Measurements from ENCODE around the gene SLC25A45. TPM values are rescaled to one million over a fixed set of nuclear protein-coding genes. Genes with fewer than 3 reads are reported as not detected.

Gene SLC25A45
- total RNA-seq, result 10 to 100 TPM in 1 of 9 donors, 1 to 10 TPM in 8; 3.8 to 11.6 (median 6.6) TPM
- polyA plus RNA-seq, result 1 to 10 TPM; 3.8 to 6.6 TPM
- long read RNA-seq, donor 1, partial matches to known transcripts, result 1 of 3 reads
- long read RNA-seq, donor 1, other reads (novel, unspliced or antisense), result 1 of 3 reads
- long read RNA-seq, donor 2, partial matches to known transcripts, result 1 of 6 reads
- long read RNA-seq, donor 2, other reads (novel, unspliced or antisense), result 5 of 6 reads
- long read RNA-seq, donor 3, partial matches to known transcripts, result 0 of 1 reads
- long read RNA-seq, donor 3, other reads (novel, unspliced or antisense), result 1 of 1 reads

GRCh38 chr11:65382033-65382803, at the start of gene SLC25A45:
Gene SLC25A45, minus strand, starts transcription at chr11:65382646. Its CDS starts 695 bp downstream, at chr11:65381951.
- ATAC-seq, result peak; percentile 90 to 95 (median 92)
- no peaks in the 10 kb centered on the region for H3K27me3 ChIP-seq
- peak in 1 of 2 donors; percentile 80 for TF ChIP-seq POLR2A (IDR thresholded peaks at IDR 0.05)
- peak; percentile 80 to 97 (median 85) for TF ChIP-seq CTCF (IDR thresholded peaks at IDR 0.05)
- intact Hi-C loops (cut with DNase I), result loop anchor here in 7 of 10 donors (1.0 to 5.0 kb wide), 8 partner anchors 35 to 130 kb away; no protein-coding TSS in a partner anchor
- H3K36me3 ChIP-seq, result no peaks in the 10 kb centered on the region
- peak within 1 kb of the TSS; percentile 90 to 99 (median 96) for H3K27ac ChIP-seq
- peak within 1 kb of the TSS; percentile 6 to 59 (median 50) for H3K4me3 ChIP-seq
- no peaks in the 10 kb centered on the region for H3K9me3 ChIP-seq
- DNase-seq, result peak; percentile 92 to 96 (median 95)
- H3K4me1 ChIP-seq, result peaks cover 12 to 71% (median 41%) of the 10 kb centered on the region in 12 donors
- 0 to 1% (median 0%) methylated on average over 14 to 27 of the region's 27 CpGs for WGBS, 4 donors

GRCh38 chr11:65431451-65432099, 49.1 kb upstream of the SLC25A45 start:
- peaks cover 0 to 98% (median 88%) of the 10 kb centered on the region in 12 donors for H3K4me1 ChIP-seq
- H3K9me3 ChIP-seq, result no peaks in the 10 kb centered on the region
- intact Hi-C loops (cut with DNase I), result no loop called here
- no peaks in the 10 kb centered on the region for H3K27me3 ChIP-seq
- peak overlapping the region in 9 of 12 donors; percentile 75 to 96 (median 91) for H3K4me3 ChIP-seq
- ATAC-seq, result no peak
- peak overlapping the region in 9 of 12 donors; percentile 2 to 100 (median 99) for H3K27ac ChIP-seq
- H3K36me3 ChIP-seq, result peaks cover 2 to 94% (median 81%) of the 10 kb centered on the region in 9 donors
- peak in 1 of 5 donors; percentile 13 for DNase-seq
- TF ChIP-seq CTCF (IDR thresholded peaks at IDR 0.05) (no peak), POLR2A (IDR thresholded peaks at IDR 0.05) (peak in 1 of 2 donors; percentile 41)
- WGBS, 4 donors, result 10 to 23% (median 18%) methylated on average over 4 of the region's 4 CpGs

GRCh38 chr11:65430406-65431217, 48.2 kb upstream of the SLC25A45 start:
- ATAC-seq (no peak), DNase-seq (peak in 1 of 5 donors; percentile 15)
- peak overlapping the region; percentile 1 to 100 (median 76) for H3K27ac ChIP-seq
- no peaks in the 10 kb centered on the region for H3K9me3 ChIP-seq
- intact Hi-C loops (cut with DNase I), result no loop called here
- WGBS, 4 donors, result 10 to 19% (median 12%) methylated on average over 6 of the region's 6 CpGs
- TF ChIP-seq POLR2A (IDR thresholded peaks at IDR 0.05) (no peak), CTCF (IDR thresholded peaks at IDR 0.05) (no peak)
- no peaks in the 10 kb centered on the region for H3K27me3 ChIP-seq
- peaks cover 2 to 94% (median 81%) of the 10 kb centered on the region in 9 donors for H3K36me3 ChIP-seq
- H3K4me1 ChIP-seq, result peaks cover 0 to 92% (median 79%) of the 10 kb centered on the region in 12 donors
- H3K4me3 ChIP-seq, result peak overlapping the region in 11 of 12 donors; percentile 10 to 96 (median 84)

Measured in heart left ventricle (tissue), 16 donors.